B cell (primary cell): ENCODE data around the gene SLC16A1.

Experiments used
- CTCF ChIP-seq: fragments of 200-600 bp; IDR thresholded peaks from one replicate; pipeline ENCODE4 v1.8.0; 2022; ENCODE audit warnings: antibody characterized with exemption, mild to moderate bottlenecking
- EZH2 ChIP-seq: IDR thresholded peaks from 2 replicates; pipeline ENCODE4 v1.6.1; 2012; ENCODE audit warnings: borderline replicate concordance, low read depth, mild to moderate bottlenecking, moderate library complexity, low read length; ENCODE audit not compliant: insufficient read depth, poor library complexity, severe bottlenecking

- TF ChIP-seq CTCF (no peak), EZH2 (no peak)
Observed at GRCh38 chr1:112991402-112992120, 35.6 kb upstream of the SLC16A1 start.
